ENCODE data around the gene CHCHD10. TPM values are rescaled to one million over a fixed set of nuclear protein-coding genes. Genes with fewer than 3 reads are reported as not detected.

Gene CHCHD10
- polyA plus RNA-seq, 1 experiment = 22.1 TPM

GRCh38 chr22:23783265-23784150, 15.7 kb upstream of the CHCHD10 start:
- Histone ChIP-seq H3K27me3 (ENCODE audit: control insufficient read depth, insufficient read depth, low read length) (no peaks in the 10 kb centered on the region), H3K36me3 (ENCODE audit: control insufficient read depth, insufficient read depth, low read length) (peaks cover 3% of the 10 kb centered on the region; the same call in 1 of the 2 replicates), H3K4me3 (ENCODE audit: low read depth, low read length) (no peak overlapping the region)
- no peak for TF ChIP-seq CTCF (IDR thresholded peaks at IDR 0.05; ENCODE audit: insufficient read depth, low read depth, low read length)
- no peak for DNase-seq (ENCODE audit: low read depth)
- ChIA-PET CTCF (interaction anchor here (2.3 kb wide), 1 partner anchor 13 kb away, joined by 9 read pairs; no protein-coding TSS in a partner anchor), POLR2A (no interaction called here)

GRCh38 chr22:23782703-23783102, 14.9 kb upstream of the CHCHD10 start:
- no peak for DNase-seq (ENCODE audit: low read depth)
- Histone ChIP-seq H3K27me3 (ENCODE audit: control insufficient read depth, insufficient read depth, low read length) (no peaks in the 10 kb centered on the region), H3K4me3 (ENCODE audit: low read depth, low read length) (no peak overlapping the region), H3K36me3 (ENCODE audit: control insufficient read depth, insufficient read depth, low read length) (peaks cover 3% of the 10 kb centered on the region; the same call in 1 of the 2 replicates)
- ChIA-PET POLR2A (interaction anchor here (0.5 kb wide), 1 partner anchor 12 kb away, joined by 6 read pairs; no protein-coding TSS in a partner anchor), CTCF (interaction anchor here (1.8 to 2.3 kb wide), 2 partner anchors 12 to 16 kb away, joined by 6 to 9 read pairs; partner anchors contain the start of gene CHCHD10)
- no peak for TF ChIP-seq CTCF (IDR thresholded peaks at IDR 0.05; ENCODE audit: insufficient read depth, low read depth, low read length)

GRCh38 chr22:23782252-23782651, 14.5 kb upstream of the CHCHD10 start:
- no peak for DNase-seq (ENCODE audit: low read depth)
- peaks cover 3% of the 10 kb centered on the region; the same call in 1 of the 2 replicates for H3K36me3 ChIP-seq (ENCODE audit: control insufficient read depth, insufficient read depth, low read length)
- no peak overlapping the region for H3K4me3 ChIP-seq (ENCODE audit: low read depth, low read length)
- ChIA-PET CTCF (interaction anchor here (1.1 to 2.3 kb wide), 3 partner anchors 12 to 68 kb away, joined by 6 to 9 read pairs (median 6); partner anchors contain the start of gene CHCHD10), POLR2A (interaction anchor here (0.5 kb wide), 1 partner anchor 11 kb away, joined by 6 read pairs; no protein-coding TSS in a partner anchor)
- no peak for TF ChIP-seq CTCF (IDR thresholded peaks at IDR 0.05; ENCODE audit: insufficient read depth, low read depth, low read length)
- no peaks in the 10 kb centered on the region for H3K27me3 ChIP-seq (ENCODE audit: control insufficient read depth, insufficient read depth, low read length)

DNA sequence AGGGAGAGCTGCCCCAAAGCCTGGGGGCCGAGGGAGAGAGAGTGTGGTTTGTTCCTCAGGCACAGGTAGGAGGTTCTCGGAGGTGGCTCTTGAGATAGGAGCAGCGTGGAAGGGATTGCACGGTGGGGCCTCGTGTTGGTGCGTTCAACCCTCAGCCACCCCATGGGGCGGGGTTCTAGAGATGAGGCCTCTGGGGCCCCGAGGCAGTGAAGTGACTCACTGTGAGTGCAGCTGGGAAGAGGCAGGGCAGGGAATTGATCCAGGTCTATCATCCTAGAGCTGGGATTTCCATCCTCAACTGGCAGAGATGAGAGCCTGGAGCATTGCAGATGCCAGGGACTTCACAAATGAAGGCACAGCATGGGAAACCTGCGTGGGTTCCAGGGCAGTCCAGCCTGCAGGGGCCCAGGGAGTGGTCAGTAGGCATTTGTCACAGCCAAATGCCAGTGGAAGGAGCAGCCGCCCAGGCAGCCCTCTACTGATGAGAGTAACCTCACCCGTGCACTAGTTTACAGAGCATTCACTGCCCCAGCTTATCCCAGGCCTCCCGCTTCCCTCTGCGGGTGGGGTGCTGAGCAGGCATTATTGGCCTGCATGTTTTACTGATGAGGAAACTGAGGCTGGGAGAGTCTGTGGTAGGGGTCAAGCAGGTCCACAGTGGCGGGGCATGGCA, 13.9 kb upstream of the CHCHD10 start:
- no peak for DNase-seq (ENCODE audit: low read depth)
- ChIA-PET CTCF (interaction anchor here (1.1 to 2.3 kb wide), 3 partner anchors 11 to 68 kb away, joined by 6 to 9 read pairs (median 6); partner anchors contain the start of gene CHCHD10), POLR2A (no interaction called here)
- no peak for TF ChIP-seq CTCF (IDR thresholded peaks at IDR 0.05; ENCODE audit: insufficient read depth, low read depth, low read length)
- H3K4me3 ChIP-seq (ENCODE audit: low read depth, low read length) = no peak overlapping the region
- peaks cover 3% of the 10 kb centered on the region; the same call in 1 of the 2 replicates for H3K36me3 ChIP-seq (ENCODE audit: control insufficient read depth, insufficient read depth, low read length)
- no peaks in the 10 kb centered on the region for H3K27me3 ChIP-seq (ENCODE audit: control insufficient read depth, insufficient read depth, low read length)

GRCh38 chr22:23781065-23781464, 13.3 kb upstream of the CHCHD10 start:
- Histone ChIP-seq H3K36me3 (ENCODE audit: control insufficient read depth, insufficient read depth, low read length) (peaks cover 3% of the 10 kb centered on the region; the same call in 1 of the 2 replicates), H3K27me3 (ENCODE audit: control insufficient read depth, insufficient read depth, low read length) (no peaks in the 10 kb centered on the region), H3K4me3 (ENCODE audit: low read depth, low read length) (no peak overlapping the region)
- no peak for TF ChIP-seq CTCF (IDR thresholded peaks at IDR 0.05; ENCODE audit: insufficient read depth, low read depth, low read length)
- ChIA-PET CTCF (interaction anchor here (1.1 to 2.3 kb wide), 3 partner anchors 10 to 69 kb away, joined by 6 to 9 read pairs (median 6); partner anchors contain the start of gene CHCHD10), POLR2A (no interaction called here)
- no peak for DNase-seq (ENCODE audit: low read depth)
